Activated naive CD4-positive, alpha-beta T cell (primary cell): ENCODE results near the gene AGAP1.
"Not testable (repeated sequence)": the region's sequence is repeated elsewhere in the genome, so short reads cannot be mapped to it uniquely, and the experiment has no call there.

Experiments used
- DNase-seq, 4 experiments: peaks; one replicate each; lab custom pipeline; 2025; lab: John Stamatoyannopoulos, UW

The AGAP1 gene

GRCh38 chr2:236124182-236124893, 630.5 kb downstream of the AGAP1 start:
- DNase-seq: no peak

GRCh38 chr2:236125541-236125940, 631.7 kb downstream of the AGAP1 start:
- DNase-seq: no peak

GRCh38 chr2:236127010-236127409, 633.2 kb downstream of the AGAP1 start:
- DNase-seq: no peak

- DNase-seq: no peak
Observed at GRCh38 chr2:236128321-236128720, 634.5 kb downstream of the AGAP1 start.

- DNase-seq: no peak
Observed at GRCh38 chr2:236129935-236130334, 636.1 kb downstream of the AGAP1 start.

GRCh38 chr2:236130349-236130998, 636.6 kb downstream of the AGAP1 start:
- no peak for DNase-seq

GRCh38 chr2:236131073-236131692, 637.3 kb downstream of the AGAP1 start:
- DNase-seq: no peak

GRCh38 chr2:236133410-236134012, 639.7 kb downstream of the AGAP1 start:
- DNase-seq: no peak

- no peak for DNase-seq
Observed at GRCh38 chr2:236136538-236136937, 642.7 kb downstream of the AGAP1 start.

- DNase-seq: no peak
Observed at GRCh38 chr2:236137066-236137465, 643.2 kb downstream of the AGAP1 start.

GRCh38 chr2:236141616-236142015, 647.8 kb downstream of the AGAP1 start:
- DNase-seq: not testable (repeated sequence)

GRCh38 chr2:236143811-236144210, 650.0 kb downstream of the AGAP1 start:
- DNase-seq: no peak

- no peak for DNase-seq
Observed at GRCh38 chr2:236146436-236146835, 652.6 kb downstream of the AGAP1 start.

GRCh38 chr2:236155406-236155805, 661.6 kb downstream of the AGAP1 start:
- DNase-seq: no peak

GRCh38 chr2:236156095-236156859, 662.4 kb downstream of the AGAP1 start:
- no peak for DNase-seq

- DNase-seq: no peak
Observed at GRCh38 chr2:236156860-236157194, 663.0 kb downstream of the AGAP1 start.

GRCh38 chr2:236157366-236157765, 663.5 kb downstream of the AGAP1 start:
- DNase-seq: no peak

GRCh38 chr2:236157815-236158498, 664.1 kb downstream of the AGAP1 start:
- no peak for DNase-seq

- no peak for DNase-seq
Observed at GRCh38 chr2:236158969-236159777, 665.3 kb downstream of the AGAP1 start.

GRCh38 chr2:236159778-236160170, 665.9 kb downstream of the AGAP1 start:
- no peak for DNase-seq
